Cerebellar cortex (tissue), 1 donor: ENCODE results near the gene ANTKMT.
"Not testable (repeated sequence)": the region's sequence is repeated elsewhere in the genome, so short reads cannot be mapped to it uniquely, and the experiment has no call there.

Source experiments
- DNase-seq: peaks from one replicate; pipeline ENCODE4 v3.0.0-alpha.2; 2015; ENCODE audit warnings: low spot score

The ANTKMT gene

DNA sequence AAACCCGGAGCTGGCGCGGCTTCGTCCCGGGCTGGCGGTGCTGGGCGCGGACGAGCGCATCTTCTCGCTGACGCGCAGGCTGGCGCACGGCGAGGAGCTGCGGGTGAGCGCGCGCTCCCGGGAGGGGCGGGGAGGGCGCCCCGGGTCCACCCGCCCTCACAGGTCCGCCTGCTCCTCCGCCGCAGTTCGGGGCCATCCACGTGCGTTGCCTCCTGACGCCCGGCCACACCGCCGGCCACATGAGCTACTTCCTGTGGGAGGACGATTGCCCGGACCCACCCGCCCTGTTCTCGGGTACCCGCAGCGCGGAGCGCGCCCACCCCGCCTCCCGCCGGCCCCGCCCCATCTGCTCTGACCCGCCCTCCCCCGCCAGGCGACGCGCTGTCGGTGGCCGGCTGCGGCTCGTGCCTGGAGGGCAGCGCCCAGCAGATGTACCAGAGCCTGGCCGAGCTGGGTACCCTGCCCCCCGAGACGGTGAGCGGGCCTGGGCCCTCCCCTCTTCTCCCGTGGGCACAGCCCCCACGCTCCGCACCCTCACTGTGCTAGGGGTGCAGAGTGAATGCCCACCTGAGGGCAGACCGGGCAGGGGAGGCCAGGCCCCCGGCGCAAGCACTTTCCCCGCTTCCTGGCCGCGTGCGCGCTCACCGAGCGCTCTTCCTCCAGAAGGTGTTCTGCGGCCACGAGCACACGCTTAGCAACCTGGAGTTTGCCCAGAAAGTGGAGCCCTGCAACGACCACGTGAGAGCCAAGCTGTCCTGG is 7.4 kb downstream of the ANTKMT start:
- peak; percentile 75 for DNase-seq

DNA sequence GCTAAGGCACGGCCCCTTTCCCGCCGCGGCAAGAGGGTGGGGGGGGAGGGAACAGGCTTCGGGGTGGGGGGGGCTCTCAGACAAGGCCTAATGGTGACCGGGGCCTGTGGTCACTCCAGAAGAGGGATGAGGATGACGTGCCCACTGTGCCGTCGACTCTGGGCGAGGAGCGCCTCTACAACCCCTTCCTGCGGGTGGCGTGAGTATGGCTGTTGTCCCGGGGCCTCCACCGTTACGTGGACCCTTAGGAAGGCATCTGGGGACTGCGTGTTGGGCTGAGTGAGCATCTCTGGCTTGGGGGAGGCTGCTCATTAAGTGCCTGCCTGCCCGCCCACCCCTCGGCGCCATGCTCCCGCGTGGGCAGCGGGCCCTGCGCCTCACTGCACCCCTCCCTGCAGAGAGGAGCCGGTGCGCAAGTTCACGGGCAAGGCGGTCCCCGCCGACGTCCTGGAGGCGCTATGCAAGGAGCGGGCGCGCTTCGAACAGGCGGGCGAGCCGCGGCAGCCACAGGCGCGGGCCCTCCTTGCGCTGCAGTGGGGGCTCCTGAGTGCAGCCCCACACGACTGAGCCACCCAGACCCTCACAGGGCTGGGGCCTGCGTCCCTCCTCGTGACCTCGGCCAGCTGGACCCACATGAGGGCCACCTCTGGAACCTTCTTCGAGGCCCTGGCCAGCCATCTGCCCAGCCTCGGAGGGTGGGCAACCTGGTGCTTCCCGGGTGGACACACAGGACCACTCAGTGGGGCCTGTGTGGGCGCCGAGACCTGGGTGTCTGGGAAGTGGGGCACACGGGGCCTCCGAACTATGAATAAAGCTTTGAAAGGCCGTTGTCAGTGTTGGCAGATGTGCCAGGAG is 8.2 kb downstream of the ANTKMT start:
- DNase-seq = no peak

DNA sequence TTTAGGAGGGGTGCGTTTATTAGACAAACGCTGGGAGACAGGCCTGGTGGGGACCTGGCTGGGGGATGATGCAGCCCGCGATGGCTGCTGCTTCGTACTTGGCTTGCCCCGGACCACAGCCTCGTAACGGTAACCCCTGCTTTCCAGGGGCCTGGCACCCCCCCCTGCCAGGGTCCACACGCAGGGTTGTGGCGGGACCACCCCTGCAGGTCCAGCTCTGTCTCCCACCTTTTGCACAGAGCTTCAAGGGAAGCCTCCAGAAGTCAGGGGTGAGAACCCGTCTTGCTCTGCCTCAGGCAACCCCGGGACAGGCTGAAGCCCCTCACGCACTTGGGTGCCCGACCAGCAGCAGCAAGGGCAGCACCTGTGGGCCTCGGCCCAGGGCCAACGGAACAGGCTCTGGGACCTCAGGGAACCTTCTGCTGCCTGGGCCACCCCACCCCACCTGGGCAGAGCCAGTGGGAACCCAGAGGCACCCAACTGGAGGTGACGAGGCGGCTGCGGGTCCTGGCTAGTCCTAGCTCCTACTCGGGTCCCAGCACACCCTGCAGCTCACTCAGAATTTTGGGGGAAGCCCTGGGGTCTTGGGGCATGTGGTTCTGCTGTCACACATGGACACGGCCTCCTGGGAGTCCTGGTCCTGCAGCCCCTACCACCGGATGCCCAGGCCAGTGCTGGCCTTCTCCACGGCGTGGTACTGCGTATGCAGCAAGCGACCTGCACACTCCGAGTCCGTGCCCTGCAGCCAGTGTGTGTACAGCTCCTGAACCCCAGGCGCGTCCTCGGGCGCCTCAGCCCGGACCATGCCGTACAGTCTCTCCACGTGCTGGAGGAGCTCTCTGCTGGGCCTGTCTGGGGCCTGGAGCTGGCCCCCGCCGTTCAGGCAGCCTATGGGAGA is 9.1 kb downstream of the ANTKMT start:
- DNase-seq = no peak

DNA sequence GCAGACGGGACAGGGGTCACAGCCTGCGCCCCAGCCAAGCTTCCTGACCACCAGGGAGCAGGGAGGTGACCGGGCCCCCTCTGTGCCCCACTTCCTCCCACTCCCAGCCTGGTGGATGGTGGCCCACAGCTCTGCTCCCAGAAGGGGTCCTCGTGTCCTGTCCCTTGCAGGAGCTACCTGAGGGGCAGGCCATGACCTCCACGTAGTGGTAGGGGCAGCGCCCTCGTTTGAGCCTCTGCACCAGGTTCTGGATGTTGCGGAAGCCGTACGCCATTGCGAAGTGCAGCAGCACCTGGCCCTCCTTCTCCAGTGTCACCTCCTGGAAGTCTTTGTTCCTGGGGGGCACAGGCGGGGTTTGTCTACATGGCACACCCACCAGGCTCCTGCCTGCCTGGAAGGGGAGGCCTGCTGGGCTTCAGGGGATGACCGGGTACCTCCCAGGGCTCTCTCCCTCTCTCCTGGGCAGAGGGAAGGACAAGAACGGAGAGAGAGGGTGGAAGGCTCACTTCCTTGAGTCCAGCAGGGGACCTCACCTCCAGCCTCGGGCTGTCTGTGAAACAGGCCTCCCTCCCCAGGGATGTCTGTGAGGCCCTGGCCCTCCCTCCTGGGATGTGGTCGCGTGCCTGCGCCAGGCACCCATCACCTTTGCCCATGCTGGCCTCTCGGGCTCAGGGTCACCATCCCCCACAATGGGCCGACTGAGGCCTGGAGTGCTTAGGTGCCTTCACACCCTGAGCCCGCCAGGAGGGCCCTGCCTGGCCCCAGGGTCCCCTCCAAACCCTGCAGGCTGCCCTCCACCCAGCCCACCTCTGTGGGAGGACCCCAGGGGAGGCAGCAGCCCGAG is 9.9 kb downstream of the ANTKMT start:
- DNase-seq = no peak

DNA sequence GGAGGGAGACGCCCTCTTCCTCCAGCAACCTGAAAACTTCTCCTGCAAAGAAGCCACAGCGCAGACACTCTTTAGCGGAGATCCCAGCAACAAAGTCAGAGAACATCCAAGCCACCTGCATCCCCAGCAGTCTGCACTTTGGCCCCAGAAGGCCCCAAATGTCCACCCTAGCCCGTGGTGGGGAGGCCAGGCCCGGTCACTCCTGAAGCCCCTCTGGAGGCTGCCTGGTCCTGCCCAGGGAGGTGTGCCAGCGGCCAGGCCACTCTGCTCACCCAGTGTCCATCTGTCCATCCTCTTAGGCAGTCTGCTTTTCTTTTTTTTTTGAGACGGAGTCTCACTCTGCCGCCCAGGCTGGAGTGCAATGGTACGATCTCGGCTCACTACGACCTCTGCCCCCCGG is 11.4 kb downstream of the ANTKMT start:
- DNase-seq = no peak

DNA sequence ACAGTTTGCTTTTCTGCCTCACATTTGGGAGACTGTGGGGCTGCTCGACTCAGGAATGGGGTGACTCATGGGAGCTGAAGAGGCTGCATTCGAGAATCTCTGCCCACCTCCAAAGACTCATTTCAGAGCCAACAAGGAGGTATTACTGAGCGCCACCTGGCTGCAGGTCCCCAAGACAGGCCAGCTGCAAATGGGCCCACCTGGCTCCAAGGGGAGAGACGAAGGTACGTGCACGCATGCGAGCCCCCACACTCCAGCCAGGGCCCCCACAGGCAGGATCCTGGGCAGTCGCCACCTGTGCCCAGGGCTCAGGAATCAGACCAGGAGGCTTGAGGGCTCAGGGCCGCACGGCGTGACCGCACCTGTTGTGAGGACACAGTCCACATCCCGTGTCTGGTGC is 12.0 kb downstream of the ANTKMT start:
- DNase-seq = no peak

DNA sequence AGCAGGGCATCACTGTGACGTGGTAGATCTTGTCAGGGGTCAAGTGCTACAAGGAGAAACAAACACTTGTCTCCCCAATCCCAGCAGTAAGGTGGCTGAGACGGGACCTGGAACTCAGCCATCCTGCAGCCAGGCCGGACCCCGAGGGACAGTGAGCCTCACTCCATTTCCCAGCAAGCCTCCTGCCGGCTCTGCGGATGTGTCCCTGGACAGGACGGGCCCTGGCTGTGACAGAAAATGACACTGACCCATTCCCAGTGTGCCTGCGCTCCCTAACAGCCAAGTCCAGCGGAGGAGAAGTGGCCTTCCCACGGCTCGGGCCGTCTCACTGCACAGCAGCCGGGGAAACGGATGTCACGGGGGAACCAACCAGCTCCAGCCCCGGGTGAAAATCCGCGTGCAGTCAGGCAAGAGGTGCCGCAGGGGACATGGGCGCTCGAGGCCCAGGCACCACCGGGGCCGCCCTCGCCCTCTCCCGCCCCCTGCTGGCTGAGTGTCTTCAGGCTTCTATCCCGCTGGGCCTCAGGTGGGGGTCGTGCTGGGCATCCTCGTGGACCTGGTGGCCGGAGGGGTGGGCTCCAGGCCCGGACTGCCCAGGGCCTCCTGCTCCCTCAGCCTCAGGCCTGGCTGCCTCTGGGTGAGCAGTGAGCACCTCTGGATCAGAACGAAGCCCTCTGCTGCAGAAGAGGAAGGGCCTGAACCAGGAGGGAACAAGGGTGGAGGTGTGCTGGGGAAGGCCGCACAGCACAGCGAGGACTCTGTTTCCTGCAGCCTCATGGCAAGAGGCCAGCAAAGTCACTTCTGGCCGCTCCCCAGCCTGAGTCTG is 12.6 kb downstream of the ANTKMT start:
- DNase-seq = no peak

DNA sequence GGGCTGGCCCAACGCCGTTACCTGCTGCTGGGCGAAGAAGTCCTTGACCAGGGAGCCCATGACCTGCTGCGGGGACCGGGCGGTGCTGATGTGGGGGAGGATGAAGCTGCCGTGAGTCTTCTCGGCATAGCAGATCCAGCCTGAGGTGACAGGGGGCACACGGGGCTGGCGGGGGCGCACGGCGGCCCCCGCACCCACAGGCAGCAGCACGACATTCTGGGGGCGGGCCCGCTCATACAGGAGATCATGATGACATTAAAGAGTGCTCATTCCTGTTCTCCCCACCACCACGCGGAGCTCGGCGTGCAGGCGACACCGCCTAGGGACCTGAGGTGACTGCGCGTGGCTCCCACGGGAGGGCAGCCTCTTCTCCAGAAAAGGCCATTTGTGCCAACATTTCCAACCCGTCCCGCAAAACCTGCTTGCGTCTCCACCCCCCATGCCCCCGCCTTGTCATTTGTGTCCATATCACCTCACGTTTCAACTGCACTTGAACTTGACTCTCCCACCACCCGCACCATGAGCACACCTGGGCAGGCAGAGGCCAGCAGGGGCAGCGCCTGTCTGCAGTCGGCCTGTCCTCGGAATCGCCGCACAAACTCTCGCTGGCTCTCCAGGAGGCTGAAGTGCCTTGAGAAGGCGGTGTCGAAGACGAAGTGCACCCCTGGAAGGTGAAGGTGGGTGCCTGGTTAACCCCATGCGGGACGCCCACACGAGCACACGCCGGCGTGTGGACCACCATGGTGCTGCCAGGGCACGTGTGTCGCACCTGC is 13.4 kb downstream of the ANTKMT start:
- DNase-seq = no peak

DNA sequence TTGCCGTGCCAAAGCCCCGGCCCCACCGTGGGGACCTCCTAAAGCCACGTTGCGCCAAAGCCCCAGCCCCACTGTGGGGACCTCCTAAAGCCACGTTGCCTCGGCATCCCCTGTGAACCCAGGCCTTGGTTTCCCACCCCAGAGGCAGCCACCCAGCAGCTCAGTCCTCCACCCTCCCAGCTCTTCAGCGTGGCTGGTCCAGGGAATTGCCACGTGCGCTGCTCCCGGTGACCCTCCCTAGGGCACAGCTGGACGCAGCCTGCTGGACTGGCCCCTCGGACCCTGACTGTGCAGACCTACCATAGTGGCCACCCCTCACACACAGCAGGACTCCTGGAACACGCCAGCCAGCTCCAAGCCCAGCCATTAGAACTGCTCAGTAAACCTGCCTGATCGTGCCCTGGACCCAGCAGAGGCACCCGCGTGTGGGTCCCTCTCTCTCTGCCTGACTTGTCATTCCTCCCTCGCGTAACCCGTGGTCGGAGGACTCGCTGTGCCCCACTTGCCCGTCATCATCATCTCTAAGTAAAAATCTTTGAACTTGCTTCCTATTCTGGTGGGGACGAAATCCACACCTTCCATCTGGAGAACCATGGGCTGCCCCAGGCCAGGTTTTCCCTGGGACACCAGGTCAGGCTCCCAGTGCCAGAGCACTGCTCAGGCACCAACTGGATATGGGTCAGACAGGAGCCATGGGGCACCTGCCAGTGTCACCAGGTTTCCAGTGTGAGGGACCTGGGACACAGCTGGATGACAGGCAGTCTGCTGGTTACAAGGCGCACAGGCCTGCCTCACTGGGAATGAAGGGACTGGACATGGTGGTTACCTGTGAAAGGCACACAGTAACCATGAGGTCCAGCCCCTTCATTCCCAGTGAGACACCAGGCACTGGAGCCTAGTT is 14.3 kb downstream of the ANTKMT start:
- no peak for DNase-seq

DNA sequence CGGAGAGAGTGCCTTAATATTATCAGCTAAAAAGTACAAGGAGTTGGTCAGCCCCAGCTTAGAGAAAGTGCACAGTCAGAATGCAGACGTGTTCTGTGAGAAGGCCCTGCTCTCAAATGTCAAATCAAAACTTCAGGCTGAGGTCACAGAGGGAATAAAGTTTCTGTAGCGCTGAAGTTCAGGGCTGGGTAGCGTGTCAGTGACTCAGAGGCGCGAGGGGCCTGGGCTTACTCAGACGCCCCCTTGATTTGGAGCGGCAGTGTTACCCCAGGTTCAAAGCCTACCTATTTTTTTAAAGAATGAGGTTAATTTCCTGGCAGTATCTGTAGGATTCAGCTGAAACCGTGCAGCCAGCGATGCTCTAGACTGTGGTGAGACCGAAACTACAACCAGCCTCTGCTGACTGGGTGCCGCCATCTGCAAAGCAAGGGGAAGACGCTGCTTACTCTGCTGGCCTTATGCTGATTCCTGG is 15.1 kb downstream of the ANTKMT start:
- no peak for DNase-seq

DNA sequence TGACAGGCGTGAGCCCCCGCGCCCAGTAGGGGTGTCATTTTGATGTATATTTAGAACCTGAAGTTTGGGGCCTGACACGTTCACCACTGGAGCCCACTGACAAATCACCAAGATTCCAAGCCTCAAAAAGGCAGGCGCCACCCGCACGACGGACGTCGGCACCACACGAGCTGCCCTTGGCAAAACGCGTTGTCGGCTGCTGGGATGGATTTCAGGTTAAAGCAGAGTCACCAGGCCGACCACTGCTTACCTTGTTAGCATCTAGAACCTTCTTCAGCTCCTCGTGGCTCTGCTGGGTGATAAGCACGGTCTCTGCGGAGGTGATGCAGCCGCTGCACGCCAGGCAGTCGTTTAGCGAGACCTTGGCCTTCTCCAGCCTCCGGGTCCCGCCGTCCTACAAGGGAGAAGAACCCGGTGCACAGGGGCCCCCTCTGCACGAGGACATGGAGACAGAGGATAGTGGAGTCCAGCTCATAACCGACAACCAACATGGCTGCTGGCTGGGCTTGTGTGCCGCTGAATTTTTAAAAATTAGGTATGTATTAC is 16.1 kb downstream of the ANTKMT start:
- no peak for DNase-seq

DNA sequence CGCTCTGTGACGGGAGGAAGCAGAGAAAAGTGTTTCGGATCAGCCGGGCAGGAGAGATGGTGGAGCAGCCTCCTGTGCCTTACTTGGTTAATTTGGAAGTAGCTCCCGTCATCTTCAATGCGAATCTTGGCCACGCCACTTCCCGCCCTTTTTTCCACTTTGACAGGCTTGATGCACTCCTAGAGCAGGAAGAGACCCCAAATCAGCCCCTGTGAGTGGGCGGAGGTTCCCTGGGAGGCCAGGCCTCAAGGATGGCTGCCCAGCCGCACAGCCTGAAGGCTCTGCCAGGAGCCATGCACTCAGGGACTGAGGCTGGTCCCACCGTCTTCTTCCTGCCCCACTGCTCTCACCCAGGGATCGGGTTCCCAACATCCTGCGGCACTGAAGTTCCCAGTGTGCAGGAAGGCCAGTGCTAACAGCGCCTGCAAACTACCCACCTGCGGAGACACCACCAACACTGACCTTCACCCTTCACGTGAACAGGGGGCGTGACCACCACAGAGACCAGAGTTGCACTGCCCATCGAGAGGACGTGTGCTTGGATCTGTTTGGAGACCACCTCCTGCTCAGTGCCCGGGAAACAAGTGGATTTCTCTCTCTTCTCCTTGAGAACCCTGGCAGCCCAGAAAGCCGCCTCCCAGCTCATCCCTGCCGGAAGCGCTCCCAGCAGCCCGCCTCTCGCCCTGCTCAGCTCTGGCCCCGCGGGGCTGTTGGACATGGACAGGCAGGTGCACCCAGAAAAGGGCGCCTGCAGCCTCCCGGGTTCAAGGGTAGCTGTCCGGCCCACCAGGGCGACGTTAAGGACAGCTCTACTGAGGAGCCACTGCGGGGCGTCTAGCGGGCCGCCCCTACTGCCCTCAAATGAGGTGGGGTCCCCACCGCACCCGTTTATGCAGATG is 18.9 kb downstream of the ANTKMT start:
- DNase-seq = no peak

DNA sequence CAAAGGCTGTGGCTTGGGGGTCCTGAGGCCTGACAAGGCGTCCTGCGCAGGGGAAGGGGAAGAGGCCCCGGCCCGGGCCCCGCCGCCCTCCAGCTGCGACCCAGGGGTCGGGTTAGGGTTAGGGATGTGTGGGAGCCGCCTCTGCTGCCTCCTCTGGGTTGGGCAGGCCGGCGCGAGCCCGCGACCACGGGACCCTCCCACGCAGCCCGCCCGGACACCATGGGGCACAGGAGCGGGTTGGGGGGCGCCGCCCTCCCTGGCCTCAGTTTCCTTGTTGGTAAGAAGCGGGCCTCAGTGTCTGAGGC is 19.5 kb downstream of the ANTKMT start:
- DNase-seq = no peak

DNA sequence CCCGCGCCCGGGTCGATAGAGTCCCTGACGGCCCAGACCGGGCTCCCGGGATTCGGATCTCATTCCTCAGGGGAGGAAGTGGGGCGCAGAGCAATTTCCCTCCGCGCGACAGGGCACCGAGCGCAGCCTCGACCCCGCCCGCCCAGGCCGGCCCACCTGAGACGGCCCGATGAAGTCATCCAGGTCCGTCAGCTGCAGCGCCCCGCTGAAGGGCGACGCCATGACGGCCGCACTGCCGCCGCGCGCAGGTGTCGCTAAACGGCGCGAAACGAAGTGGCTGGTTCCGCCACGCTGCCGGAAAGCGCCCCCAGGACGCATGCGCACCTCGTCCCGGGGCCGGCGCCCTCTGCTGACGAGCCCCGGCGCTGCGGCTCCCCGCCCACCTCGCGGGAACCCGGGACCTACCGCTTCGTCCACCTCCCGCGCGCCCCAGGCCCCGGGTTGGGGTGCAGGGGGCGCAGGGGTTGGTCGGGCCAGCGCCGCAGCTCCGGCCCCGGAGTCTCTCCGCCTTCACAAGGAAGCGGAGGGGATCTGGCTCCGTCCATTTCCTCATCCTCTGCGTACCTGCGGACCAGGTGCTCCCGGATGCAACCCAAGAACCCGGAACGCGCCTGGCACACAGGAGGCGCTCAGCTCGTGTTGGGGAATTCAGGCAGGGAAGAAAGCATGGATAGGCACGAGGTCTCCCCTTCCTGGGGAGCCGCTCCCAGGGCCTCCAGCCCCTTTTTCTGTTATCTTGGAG is 20.0 kb downstream of the ANTKMT start, which contains the start of gene CIAO3:
Gene CIAO3, minus strand, starts transcription at position 234 of the 742 bp plus-strand sequence. Its CDS starts 12 bp downstream, at position 222.
- DNase-seq = peak; percentile 82

DNA sequence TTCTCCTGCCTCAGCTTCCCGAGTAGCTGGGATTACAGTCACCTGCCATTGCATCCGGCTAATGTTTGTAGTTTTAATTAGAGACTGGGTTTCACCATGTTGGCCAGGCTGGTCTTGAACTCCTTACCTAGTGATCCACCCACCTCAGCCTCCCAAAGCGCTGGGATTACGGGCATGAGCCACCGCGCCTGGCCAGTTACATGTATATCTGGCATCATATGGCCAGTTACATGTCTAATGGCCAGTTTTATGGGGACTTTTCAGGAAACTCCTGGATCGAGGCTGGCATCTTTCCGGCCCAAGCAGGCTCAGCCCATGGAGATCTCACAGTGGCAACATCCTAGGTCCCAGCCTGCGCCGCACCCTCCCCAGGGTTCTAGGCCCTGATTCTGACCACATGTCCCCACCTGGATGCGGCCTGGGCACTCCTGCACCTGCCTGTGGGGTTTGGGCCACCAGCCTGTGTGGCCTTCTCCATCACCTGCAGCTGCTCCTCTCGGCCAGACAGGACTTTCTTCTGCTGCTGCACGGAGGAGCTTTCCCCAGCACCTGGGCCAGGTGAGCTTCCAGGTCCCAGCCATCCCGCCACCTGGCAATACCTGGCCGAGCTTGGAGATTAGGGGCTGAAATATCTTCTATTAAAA is 21.2 kb downstream of the ANTKMT start:
- no peak for DNase-seq

DNA sequence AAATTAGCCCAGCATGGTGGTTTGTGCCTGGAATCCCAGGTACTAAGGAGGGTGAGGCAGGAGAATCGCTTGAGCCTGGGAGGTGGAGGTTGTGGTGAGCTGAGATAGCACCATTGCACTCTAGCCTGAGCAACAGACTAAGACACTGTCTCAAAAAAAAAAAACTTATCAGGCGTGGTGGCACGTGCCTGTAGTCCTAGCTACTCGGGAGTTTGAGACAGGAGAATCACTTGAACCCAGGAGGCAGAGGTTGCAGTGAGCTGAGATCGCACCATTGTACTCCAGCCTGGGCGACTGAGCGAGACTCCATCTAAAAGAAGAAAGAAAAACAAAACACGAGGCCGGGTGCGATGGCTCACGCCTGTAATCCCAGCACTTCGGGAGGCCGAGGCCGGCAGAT is 21.9 kb downstream of the ANTKMT start:
- not testable (repeated sequence) for DNase-seq
